GM10266 (cell line): Measurements from ENCODE around the gene CRYZL1.

ENCODE experiments used
- DNase-seq: peaks from one replicate; pipeline ENCODE4 v3.0.0; 2012; ENCODE audit errors: extremely low spot score
- CTCF ChIP-seq: IDR thresholded peaks from 2 replicates; pipeline ENCODE4 v1.5.1; 2012; ENCODE audit warnings: mild to moderate bottlenecking, low read depth; ENCODE audit not compliant: control insufficient read depth, insufficient read depth; ENCODE audit errors: missing control alignments

Gene CRYZL1

GRCh38 chr21:33641352-33642026 is at the start of gene CRYZL1:
Gene CRYZL1, minus strand, starts transcription at chr21:33641741. Its CDS starts 10,190 bp downstream, at chr21:33631551.
- DNase-seq, result peak; percentile 95
- TF ChIP-seq CTCF, result no peak

GRCh38 chr21:33690874-33691273 is 49.3 kb upstream of the CRYZL1 start:
- no peak for DNase-seq
- TF ChIP-seq CTCF, result no peak

GRCh38 chr21:33688353-33688752 is 46.8 kb upstream of the CRYZL1 start:
- no peak for DNase-seq
- no peak for TF ChIP-seq CTCF

GRCh38 chr21:33687634-33688033 is 46.1 kb upstream of the CRYZL1 start:
- no peak for TF ChIP-seq CTCF
- no peak for DNase-seq

- no peak for DNase-seq
- no peak for TF ChIP-seq CTCF
Measured at GRCh38 chr21:33686386-33686785, 44.8 kb upstream of the CRYZL1 start.

- TF ChIP-seq CTCF, result no peak
- DNase-seq, result no peak
Measured at GRCh38 chr21:33685613-33686197, 44.2 kb upstream of the CRYZL1 start.

GRCh38 chr21:33684923-33685560 is 43.5 kb upstream of the CRYZL1 start:
- DNase-seq, result no peak
- TF ChIP-seq CTCF, result no peak
